GM19463 (cell line): ENCODE measurements around the gene SETDB2.

ENCODE experiments used
- ATAC-seq: cut with Tn5 transposase; IDR thresholded peaks from one replicate; pipeline ENCODE4 v1.9.1; 2021; ENCODE audit warnings: mild to moderate bottlenecking, moderate library complexity; ENCODE audit not compliant: unreplicated experiment

The SETDB2 gene, protein sequence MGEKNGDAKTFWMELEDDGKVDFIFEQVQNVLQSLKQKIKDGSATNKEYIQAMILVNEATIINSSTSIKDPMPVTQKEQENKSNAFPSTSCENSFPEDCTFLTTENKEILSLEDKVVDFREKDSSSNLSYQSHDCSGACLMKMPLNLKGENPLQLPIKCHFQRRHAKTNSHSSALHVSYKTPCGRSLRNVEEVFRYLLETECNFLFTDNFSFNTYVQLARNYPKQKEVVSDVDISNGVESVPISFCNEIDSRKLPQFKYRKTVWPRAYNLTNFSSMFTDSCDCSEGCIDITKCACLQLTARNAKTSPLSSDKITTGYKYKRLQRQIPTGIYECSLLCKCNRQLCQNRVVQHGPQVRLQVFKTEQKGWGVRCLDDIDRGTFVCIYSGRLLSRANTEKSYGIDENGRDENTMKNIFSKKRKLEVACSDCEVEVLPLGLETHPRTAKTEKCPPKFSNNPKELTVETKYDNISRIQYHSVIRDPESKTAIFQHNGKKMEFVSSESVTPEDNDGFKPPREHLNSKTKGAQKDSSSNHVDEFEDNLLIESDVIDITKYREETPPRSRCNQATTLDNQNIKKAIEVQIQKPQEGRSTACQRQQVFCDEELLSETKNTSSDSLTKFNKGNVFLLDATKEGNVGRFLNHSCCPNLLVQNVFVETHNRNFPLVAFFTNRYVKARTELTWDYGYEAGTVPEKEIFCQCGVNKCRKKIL

DNA sequence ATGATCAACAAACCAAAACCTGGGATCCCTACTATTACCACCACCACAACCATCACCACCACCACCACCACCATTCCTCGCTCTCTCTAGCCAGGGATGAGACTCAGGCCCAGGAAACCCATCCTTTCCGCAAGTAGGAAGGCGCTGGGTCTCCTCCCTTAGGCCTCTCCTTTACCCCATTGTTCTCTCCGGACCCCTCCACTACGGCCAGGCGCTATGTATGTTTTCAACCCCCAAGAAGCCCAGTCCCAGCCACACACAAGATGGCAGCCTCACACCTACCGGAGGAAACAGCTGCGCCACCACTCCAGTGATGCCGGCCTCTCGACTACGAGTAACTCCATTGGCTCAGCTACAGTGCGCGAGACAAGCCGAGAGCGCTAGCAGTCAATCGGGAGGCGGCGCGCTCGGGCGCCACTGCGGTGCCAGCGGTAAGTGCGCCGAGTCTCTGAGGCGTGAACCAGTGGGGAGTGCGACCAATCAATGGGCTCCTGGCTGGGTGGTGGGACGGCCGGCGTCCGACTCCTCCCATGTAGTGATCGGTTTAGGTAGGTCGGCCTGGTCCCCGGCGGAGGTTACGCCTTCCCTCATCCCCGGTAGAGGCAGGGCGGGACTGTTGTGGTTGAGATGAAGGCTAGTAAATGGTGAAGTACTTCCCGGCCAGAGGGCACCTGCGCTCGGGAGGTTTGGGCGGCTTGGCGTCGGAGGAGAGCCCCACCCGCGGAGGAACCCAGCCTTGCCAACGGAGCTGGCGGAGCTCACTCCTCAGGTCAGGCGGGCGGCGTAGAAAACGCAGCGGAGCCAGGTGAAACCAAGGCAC lies at the start of gene SETDB2, which contains the start of gene CAB39L:
Gene SETDB2, plus strand, starts transcription at position 571 of the 820 bp plus-strand sequence. CDS start 7,620 bp downstream, outside the sequence.
Gene CAB39L, minus strand, starts transcription at position 361 of the 820 bp plus-strand sequence. CDS start 61,154 bp downstream, outside the sequence.
- ATAC-seq: peak; percentile 93

DNA sequence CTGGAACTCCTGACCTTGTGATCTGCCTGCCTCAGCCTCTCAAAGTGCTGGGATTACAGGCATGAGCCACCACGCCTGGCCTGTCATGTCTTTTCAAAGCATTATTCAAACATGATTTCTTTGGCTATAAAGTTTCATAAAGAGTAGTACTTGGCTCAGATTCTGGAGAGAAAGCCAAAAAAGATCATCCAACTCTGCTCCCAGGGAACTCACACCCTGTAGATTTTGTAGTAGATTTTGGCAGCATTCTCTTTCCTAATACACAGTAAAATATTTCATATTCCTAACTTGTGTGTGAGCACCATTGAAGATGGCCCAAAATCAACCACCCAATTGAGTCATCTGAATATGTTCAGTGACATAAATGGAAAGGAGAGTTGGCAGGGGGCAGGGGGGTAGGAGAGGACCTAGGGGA lies 48.6 kb upstream of the SETDB2 start:
- ATAC-seq: no peak

DNA sequence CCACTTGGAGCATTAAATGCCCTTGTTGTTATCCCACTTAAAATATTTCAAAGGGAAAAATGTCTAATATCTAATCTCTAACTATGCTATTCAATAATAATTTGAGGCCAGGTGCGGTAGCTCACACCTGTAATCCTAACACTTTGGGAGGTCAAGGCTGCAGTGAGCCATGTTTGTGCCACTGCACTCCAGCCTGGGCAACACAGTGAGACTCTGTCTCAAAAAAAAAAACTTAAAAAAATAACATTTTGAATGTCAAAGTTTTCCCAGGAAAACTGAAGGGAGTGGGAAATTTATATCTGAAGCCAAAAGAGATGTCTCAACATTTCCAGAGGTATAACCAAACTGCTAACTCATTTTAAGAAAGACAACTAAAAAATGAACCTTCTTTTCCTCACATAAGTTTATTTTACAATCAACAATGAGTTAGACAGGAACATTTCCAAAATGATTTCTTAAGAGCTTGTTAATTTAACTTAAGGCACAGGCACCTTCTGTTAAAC lies 48.1 kb upstream of the SETDB2 start:
- ATAC-seq: no peak

DNA sequence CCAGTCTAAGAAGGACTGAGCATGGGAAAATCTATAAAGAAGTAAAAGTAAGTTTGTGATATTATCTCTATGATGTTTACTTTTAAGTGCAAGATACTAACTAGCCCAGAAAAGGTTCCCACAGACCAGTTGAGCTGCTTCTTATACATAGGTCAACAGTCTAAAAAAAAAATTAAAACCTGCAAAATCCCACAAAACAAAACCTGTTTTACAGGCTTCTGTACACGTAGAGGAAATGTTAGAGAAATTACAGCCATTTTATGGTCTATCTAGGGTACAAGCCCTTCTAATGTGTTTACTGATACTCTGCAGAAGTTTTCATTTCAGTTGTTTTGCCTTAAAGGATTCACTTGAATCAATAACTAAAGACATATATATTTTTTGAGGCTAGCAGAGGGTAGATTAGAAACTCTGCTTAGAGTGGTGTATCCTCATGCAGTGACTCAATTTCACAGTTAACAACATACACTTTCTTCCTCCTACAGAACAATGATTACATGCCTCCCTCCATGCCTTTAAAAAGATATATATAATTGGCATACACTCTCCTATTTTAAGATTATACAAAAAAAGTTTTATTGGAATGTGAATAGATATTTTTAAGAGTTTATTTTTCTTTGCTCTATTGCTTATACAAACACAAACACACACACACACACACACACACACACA lies 44.1 kb upstream of the SETDB2 start:
- ATAC-seq: no peak

DNA sequence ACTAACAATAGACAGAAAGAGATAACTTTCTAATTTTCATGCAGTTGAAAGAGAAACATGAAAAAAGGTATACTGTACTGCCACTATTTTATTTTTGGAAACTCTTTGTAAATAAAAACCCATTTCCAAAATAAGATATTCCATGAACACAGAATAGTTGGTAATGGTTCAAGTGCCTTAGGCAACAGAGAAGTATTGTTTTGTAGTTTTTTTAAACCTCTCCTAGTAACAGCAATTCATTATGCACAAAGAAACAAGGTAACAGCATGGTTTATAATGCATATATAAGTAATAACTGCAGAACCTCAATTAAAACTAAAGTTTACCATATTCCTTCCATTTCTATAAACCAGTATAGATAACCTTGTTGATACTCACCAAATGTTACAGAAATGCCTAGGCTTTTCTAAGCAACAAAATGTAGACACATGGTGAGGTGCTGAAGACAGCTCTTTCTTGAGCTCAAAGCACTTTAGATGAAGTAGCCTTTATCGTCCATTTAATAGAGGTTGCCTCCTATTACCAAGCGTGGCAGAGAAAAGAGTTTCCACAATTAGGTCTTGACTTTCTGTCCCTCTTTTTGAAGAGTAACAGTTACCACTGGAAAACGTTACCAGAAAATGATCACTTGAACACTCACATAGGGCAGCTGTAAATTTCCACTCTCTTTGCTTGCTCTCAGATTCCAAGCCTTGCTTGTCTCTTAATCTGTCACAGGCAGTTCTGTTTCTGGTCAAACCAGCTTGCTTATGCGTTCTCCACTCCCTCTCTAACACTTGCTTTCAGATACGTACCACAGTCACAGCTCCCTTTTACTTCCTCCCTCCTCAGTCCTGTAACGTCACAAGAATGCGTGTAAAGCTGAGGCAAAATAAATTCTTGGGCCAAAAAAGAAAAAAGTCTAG lies 43.1 kb upstream of the SETDB2 start:
- ATAC-seq: no peak

DNA sequence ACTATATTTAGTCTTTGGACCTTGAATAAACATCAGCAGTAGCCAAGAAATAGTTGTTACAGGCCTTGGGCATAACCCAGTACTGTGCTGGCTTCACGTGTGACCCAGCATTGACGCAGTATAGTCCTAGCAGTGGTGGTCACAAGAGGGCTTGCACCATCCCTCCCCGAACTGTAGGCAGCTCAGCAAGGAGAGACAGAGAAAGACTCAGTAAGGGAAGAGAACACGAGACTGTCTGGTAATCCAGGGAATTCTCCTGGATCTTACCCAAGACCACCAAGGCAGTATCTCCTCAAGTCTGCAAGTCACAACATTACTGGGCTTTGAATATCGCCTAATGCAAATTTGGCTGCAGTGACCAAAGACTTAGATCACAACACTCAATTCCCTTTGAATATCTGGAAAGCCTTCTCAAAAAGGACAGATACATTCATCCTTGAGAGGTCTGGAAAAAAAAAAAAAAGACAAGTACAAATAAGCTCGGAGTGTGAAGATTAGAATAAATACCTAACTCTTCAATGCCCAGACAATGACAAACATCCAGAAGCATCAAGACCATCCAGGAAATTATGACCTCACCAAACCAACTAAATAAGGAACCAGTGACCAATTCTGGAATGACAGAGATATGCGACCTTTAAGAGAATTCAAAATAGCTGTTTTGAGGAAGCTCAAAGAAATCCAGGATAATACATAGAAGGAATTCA lies 39.9 kb upstream of the SETDB2 start:
- ATAC-seq: no peak

DNA sequence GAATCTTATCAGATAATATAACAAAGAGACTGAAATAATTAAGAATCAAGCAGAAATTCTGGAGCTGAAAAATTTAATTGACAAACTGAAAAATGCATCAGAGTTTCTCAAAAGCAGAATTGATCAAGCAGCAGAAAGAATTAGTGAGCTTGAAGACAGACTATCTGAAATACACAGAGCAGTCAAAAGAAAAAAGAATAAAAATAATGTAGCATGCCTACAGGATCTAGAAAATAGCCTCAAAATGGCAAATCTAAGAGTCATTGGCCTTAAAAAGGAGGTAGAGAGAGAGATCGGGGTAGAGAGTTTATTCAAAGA lies 39.4 kb upstream of the SETDB2 start:
- no peak for ATAC-seq

DNA sequence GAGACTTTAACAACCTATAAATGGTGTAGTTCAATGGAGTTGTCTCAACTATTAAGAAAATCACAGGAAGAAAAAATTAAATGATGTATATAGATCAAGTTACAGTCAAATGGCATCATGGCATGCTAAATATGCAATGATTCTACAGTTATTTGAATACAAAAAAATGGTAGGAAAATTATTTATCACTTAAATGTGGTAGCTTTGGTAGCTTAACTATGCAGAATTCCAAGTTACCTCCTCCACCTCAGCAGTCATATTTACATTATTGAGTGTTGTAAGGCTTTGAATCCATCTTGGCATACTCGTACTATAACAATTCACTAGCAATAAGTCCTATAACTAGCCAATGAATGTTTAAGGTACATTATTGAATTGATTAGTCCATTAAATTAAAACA lies 37.0 kb upstream of the SETDB2 start:
- no peak for ATAC-seq

DNA sequence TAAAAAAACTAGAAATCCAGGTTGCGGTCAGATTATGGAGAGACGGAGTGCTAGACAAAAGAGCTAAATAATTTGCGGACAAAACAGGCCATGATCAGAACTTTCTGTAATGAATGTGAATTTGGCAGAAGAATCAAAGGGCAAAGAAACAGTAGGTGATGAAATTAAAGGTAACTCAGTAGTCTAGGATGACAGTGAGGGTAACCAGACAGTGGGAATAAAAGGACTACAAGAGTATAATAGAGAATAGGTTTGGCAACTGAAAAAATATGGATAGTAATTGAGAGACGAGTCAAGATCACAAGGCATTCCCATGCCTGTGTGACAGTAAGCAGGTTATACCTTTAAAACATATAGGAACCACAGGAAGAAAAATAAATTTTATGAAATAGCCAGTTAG lies 36.1 kb upstream of the SETDB2 start:
- no peak for ATAC-seq

DNA sequence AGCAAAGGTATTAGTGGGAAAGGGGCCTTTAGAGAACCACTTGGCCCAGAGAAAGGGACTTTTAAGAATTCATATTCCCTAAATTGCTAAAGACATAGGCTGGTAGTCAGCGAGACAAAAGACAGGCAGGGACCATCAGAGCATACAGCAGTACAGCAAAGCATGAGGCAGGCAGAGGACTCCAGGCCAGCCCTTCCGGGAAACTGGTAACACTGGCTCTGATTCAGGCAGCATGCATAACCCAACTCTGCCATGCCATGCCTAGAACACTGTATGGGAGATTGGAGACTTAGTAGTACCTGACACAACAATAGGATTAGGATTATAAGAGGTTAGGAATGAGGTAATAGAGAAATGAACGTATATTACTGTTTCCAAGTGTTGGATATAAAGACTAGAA lies 35.1 kb upstream of the SETDB2 start:
- no peak for ATAC-seq

DNA sequence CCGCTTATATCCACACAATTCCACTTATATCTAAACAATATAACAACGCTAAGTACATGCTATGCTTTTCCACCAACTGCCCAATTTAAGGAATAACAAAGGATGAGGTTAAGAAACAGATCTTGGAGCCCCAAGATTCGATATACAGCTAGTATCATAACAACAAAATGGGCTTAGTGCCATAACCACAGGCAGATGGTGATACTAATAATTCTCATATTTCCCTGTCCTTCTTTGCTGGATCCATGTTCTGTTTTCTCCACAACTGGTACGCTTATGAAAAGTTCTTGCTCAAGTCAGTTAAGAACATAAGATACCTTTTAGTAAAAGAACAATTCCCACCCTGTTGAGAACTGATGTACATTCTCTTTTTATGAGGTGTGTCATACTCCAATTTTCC lies 34.1 kb upstream of the SETDB2 start:
- no peak for ATAC-seq

DNA sequence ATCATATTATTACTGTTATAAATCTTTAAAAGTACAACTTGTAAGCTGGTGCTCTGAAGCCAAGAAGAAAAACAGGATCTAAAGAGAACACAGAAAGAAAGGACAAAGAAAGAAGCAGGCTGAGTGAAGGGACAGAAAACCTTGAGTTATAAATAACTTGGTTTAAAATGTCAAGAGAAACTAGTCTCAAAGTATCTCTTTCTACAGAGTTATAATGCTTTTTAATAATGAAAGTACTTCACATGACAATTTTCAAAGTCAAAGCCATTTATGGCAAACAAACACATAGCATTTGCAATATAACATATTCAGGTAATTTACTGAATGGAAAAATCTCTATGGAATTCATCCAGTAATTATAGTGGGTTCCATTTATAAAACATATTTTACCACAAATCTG lies 33.6 kb upstream of the SETDB2 start:
- no peak for ATAC-seq

DNA sequence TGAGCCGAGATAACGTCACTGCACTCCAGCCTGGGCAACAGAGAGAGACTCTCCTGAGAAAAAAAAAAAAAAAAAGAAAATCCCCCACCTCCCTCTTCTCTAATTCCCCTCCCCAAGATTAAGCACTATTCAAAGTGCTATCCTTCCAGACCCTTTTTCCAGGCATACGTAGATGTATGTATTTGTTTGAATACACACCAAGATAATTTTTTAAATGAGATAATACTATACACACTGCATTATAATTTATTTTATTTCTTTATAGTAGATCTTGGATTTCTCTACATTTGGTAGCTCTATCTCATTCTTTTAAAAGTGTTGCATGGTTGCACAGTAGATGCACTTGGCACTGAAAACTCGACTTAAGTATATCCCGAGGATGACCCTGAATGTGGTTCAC lies 32.7 kb upstream of the SETDB2 start:
- no peak for ATAC-seq

DNA sequence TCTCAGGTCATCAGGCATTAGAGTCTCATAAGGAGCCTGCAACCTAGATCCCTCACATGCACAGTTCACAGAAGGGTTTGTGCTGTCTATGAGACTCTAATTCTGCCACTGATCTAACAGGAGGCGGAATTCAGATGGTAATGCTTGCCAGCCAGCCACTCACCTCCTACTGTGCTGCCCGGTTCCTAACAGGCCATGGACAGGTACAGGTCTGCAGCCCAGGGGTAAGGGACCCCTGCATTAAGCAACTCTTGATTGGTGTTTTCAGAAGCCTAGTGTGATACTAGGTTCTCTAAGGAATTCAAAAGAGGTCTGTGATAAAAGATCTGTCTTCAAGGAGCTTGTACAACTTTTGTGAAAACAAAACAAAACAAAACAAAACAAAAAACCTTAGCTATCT lies 31.3 kb upstream of the SETDB2 start:
- no peak for ATAC-seq

DNA sequence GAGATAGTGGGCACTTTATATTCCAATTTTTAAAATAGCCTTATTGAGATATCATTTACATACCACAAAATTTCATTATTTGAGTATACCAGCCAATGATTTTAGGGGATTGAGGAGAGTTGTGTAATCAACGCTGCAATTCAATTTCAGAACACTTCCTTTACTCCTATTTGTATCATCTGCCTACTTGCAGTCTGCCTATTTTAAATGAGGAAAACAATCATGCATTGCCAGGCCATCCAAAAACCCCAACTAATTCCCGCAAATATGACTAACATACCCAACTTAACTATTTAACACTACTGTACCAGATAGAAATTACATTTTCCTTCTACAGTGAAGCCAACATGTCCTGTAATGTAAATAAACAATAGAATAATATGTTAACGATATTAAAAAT lies 26.9 kb upstream of the SETDB2 start:
- no peak for ATAC-seq

DNA sequence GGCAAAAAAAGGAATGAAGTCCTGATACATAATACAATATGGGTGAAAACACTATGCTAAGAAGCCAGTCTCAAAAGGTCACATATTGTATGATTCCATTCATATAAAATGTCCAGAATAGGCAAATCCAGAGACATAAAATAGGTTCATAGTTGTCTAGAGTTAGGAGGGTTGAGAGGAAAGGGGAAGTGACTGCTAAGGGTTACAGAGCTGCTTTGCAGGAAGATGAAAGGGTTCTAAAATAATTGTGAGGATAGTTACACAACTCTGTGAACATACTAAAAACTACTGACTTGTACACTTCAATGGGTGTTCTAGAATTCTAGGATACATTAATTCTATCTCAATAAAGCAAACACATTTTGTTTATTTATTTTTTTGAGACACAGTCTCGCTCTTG lies 25.9 kb upstream of the SETDB2 start:
- no peak for ATAC-seq

DNA sequence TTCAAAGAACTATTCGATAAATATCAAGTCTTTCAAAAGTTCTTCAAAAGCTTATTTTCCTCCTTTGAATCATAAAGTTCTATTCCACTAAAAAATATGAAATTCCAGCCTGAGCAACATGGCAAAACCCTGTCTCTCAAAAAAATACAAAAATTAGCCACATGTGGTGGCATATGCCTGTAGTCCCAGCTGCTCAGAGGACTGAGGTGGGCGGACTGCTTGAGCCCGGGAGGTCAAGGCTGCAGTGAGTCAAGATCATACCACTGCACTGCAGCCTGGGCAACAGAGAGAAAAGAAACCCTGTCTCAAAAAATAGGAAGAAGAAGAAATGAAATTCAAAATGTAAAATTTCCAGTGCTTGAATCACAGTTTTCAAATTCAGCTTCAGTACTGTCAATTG lies 24.8 kb upstream of the SETDB2 start:
- ATAC-seq: no peak

DNA sequence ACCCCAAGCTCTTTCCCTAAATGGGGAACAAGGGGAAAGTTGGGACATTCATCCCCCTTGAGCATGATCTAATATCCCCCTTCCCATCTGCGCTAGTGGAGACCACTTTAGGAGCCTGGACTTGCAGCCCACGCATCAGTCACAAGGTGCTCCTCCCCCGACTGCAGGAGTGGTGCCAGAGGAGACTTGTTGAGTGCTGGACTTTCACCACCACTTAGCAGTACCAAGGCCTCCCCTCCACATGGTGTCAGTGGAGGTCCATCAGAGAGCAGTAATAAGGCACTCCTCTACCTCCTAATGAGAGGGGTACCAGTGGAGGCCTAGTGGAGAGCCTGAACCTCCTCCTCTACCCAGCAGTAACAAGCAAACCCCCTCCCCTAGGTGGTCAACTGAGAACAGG lies 22.7 kb upstream of the SETDB2 start:
- ATAC-seq: peak; percentile 92

DNA sequence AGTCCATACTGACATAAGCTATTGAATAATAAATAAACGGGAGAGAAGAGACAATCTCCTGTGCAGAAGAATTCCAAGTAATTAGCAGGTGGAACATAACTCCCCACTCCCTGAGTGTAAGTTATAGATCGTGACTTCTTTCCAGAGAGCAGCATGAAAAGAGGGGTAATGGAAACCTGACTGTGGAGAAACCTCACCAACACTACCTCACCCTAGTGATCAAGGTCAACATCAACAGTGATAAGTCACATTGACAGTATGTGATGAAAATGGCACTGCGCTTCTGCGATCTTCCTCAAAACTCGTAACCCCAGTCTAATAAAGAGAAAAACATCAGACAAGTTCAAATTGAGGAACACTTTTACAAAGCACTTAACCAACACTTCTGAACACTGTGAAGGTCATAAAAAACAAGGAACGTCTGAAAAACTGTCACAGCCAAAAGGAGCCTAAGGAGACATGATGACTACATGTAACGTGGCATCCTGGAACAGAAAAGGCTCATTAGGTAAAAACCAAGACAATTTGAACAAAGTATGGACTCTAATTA lies 20.0 kb upstream of the SETDB2 start:
- ATAC-seq: no peak
